ENCODE results near the gene TTYH1.

The TTYH1 gene

GRCh38 chr19:54448040-54448773, 32.9 kb downstream of the TTYH1 start:
- DNase-seq (ENCODE audit: low read depth in 1 of 2, low spot score in 1 of 2): peak; percentile 50 to 69
- TF ChIP-seq REST (IDR thresholded peaks at IDR 0.05; ENCODE audit: insufficient replicate concordance, low read depth) (peak; percentile 54), CTCF (IDR thresholded peaks at IDR 0.05; ENCODE audit: insufficient read depth, low read length) (no peak)
- peak overlapping the region; percentile 91 for H3K27ac ChIP-seq (replicated peaks)
- no peaks in the 10 kb centered on the region for H3K27me3 ChIP-seq (ENCODE audit: insufficient read depth, poor library complexity, severe bottlenecking)
- H3K4me3 ChIP-seq (replicated peaks; ENCODE audit: insufficient read depth, low read length): peak overlapping the region; percentile 96

GRCh38 chr19:54448774-54449700, 33.8 kb downstream of the TTYH1 start, which contains the start of gene LENG8:
TSS of gene LENG8 (plus strand) at chr19:54449199. CDS start at chr19:54451345, 2,146 bp downstream.
- peak within 1 kb of the TSS; percentile 91 for H3K27ac ChIP-seq (replicated peaks)
- TF ChIP-seq GABPA (IDR thresholded peaks at IDR 0.05; ENCODE audit: low read depth) (peak; percentile 69), REST (IDR thresholded peaks at IDR 0.05; ENCODE audit: insufficient replicate concordance, low read depth) (peak; percentile 28), POLR2AphosphoS5 (IDR thresholded peaks at IDR 0.05; ENCODE audit: low read depth) (peak; percentile 99), CTCF (IDR thresholded peaks at IDR 0.05; ENCODE audit: insufficient read depth, low read length) (no peak), SPI1 (IDR thresholded peaks at IDR 0.05; ENCODE audit: borderline replicate concordance, low read depth) (no peak; the same call in 1 of the 2 replicates)
- H3K4me3 ChIP-seq (replicated peaks; ENCODE audit: insufficient read depth, low read length): peak within 1 kb of the TSS; percentile 96
- peak; percentile 98 to 99 for DNase-seq (ENCODE audit: low read depth in 1 of 2, low spot score in 1 of 2)
- no peaks in the 10 kb centered on the region for H3K27me3 ChIP-seq (ENCODE audit: insufficient read depth, poor library complexity, severe bottlenecking)

GRCh38 chr19:54449701-54450069, 34.4 kb downstream of the TTYH1 start:
- Histone ChIP-seq H3K27me3 (ENCODE audit: insufficient read depth, poor library complexity, severe bottlenecking) (no peaks in the 10 kb centered on the region), H3K27ac (replicated peaks) (peak overlapping the region; percentile 91), H3K4me3 (replicated peaks; ENCODE audit: insufficient read depth, low read length) (peak overlapping the region; percentile 96)
- TF ChIP-seq GABPA (IDR thresholded peaks at IDR 0.05; ENCODE audit: low read depth) (no peak), POLR2AphosphoS5 (IDR thresholded peaks at IDR 0.05; ENCODE audit: low read depth) (no peak), CTCF (IDR thresholded peaks at IDR 0.05; ENCODE audit: insufficient read depth, low read length) (no peak), REST (IDR thresholded peaks at IDR 0.05; ENCODE audit: insufficient replicate concordance, low read depth) (no peak), SPI1 (IDR thresholded peaks at IDR 0.05; ENCODE audit: borderline replicate concordance, low read depth) (no peak)
- no peak for DNase-seq (ENCODE audit: low read depth in 1 of 2, low spot score in 1 of 2)
